ENCODE measurements around the gene TALDO1. TPM values are rescaled to one million over a fixed set of nuclear protein-coding genes. Genes with fewer than 3 reads are reported as not detected.

Gene TALDO1
- total and polyA plus RNA-seq, 2 experiments from 2014 or later = 353 to 402 TPM

DNA sequence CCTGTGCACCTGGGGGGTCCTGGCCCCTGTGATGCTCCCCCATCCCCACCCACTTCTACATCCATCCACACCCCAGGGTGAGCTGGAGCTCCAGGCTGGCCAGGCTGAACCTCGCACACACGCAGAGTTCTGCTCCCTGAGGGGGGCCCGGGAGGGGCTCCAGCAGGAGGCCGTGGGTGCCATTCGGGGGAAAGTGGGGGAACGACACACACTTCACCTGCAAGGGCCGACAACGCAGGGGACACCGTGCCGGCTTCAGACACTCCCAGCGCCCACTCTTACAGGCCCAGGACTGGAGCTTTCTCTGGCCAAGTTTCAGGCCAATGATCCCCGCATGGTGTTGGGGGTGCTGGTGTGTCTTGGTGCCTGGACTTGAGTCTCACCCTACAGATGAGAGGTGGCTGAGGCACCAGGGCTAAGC lies 20.0 kb upstream of the TALDO1 start (continued):
- TF ChIP-seq CREB1 (CRISPR knock-in tag; IDR thresholded peaks at IDR 0.05; ENCODE audit: low read depth) (no peak), ZNF462 (CRISPR knock-in tag; IDR thresholded peaks at IDR 0.05) (no peak), POLR2AphosphoS5 (IDR thresholded peaks at IDR 0.05; ENCODE audit: low read depth) (no peak)

- DNase-seq (ENCODE audit: low spot score) (peak; percentile 85), ATAC-seq (peak; percentile 71)
- peak overlapping the region; percentile 88; the same call in 1 of the 2 replicates for H3K4me2 ChIP-seq
These were observed 19.2 kb upstream of the TALDO1 start for GRCh38 chr11:727859-728748.

More at GRCh38 chr11:727859-728748, 19.2 kb upstream of the TALDO1 start:
- Mint-ChIP-seq H3K27me3 (ENCODE audit: insufficient read depth, low read depth, poor library complexity) (peaks cover 15% of the 10 kb centered on the region), H3K27ac (no peak overlapping the region), H3K4me1 (peaks cover 9% of the 10 kb centered on the region; the same call in 2 of the 3 replicates), H3K36me3 (ENCODE audit: low read depth) (no peaks in the 10 kb centered on the region), H3K9me3 (no peaks in the 10 kb centered on the region; the same call in 2 of the 3 replicates), H3K4me3 (no peak overlapping the region)
- Histone ChIP-seq H3K79me2 (replicated peaks; ENCODE audit: insufficient read depth) (no peaks in the 10 kb centered on the region), H2AFZ (no peak overlapping the region), H3K4me3 (no peak overlapping the region), H3K27me3 (ENCODE audit: insufficient read depth) (no peaks in the 10 kb centered on the region), H3K4me1 (ENCODE audit: insufficient read depth) (peaks cover 6% of the 10 kb centered on the region), H3K9me2 (ENCODE audit: insufficient read depth) (no peaks in the 10 kb centered on the region), H3K27ac (ENCODE audit: low read depth) (no peak overlapping the region), H4K20me1 (replicated peaks; ENCODE audit: insufficient read depth) (no peaks in the 10 kb centered on the region), H3F3A (replicated peaks; ENCODE audit: low read depth) (0 out of 2 replicates have a peak, but pooled peaks cover 12% of the 10 kb centered on the region), H3K36me3 (ENCODE audit: insufficient read depth) (no peaks in the 10 kb centered on the region)
- TF ChIP-seq, protein P1, sequence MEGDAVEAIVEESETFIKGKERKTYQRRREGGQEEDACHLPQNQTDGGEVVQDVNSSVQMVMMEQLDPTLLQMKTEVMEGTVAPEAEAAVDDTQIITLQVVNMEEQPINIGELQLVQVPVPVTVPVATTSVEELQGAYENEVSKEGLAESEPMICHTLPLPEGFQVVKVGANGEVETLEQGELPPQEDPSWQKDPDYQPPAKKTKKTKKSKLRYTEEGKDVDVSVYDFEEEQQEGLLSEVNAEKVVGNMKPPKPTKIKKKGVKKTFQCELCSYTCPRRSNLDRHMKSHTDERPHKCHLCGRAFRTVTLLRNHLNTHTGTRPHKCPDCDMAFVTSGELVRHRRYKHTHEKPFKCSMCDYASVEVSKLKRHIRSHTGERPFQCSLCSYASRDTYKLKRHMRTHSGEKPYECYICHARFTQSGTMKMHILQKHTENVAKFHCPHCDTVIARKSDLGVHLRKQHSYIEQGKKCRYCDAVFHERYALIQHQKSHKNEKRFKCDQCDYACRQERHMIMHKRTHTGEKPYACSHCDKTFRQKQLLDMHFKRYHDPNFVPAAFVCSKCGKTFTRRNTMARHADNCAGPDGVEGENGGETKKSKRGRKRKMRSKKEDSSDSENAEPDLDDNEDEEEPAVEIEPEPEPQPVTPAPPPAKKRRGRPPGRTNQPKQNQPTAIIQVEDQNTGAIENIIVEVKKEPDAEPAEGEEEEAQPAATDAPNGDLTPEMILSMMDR (conservative IDR thresholded peaks at IDR 0.05; ENCODE audit: low read depth in 2 of 2) = peak; percentile 90 to 99
- TF ChIP-seq ZNF462 (CRISPR knock-in tag; IDR thresholded peaks at IDR 0.05) = no peak
- no peak; the same call in 1 of the 2 replicates for TF ChIP-seq POLR2AphosphoS5 (IDR thresholded peaks at IDR 0.05; ENCODE audit: low read depth)
- TF ChIP-seq NANOG (IDR thresholded peaks at IDR 0.05; ENCODE audit: borderline replicate concordance) = no peak
